ENCODE results near the gene SWI5.

DNA sequence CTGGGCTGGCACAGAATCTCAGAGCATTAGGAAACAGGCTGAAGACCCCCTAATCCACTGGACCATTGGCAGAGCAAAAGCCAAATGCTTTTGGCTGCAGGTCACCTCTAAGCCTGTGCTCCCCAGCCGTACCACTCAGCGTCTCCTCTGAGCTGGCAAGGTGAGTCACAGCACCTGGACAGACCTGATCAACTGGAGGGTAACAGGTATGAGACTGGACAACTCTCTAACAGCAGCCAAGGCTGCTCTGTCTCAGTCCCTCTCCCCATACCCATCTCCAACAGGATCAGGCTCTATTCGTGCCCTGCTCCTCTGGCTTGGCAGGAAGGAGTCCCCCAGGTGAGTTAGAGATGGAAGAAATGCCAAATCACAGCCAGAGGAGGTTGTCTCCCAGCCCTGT, 5.0 kb upstream of the SWI5 start:
- TF ChIP-seq, protein P1, sequence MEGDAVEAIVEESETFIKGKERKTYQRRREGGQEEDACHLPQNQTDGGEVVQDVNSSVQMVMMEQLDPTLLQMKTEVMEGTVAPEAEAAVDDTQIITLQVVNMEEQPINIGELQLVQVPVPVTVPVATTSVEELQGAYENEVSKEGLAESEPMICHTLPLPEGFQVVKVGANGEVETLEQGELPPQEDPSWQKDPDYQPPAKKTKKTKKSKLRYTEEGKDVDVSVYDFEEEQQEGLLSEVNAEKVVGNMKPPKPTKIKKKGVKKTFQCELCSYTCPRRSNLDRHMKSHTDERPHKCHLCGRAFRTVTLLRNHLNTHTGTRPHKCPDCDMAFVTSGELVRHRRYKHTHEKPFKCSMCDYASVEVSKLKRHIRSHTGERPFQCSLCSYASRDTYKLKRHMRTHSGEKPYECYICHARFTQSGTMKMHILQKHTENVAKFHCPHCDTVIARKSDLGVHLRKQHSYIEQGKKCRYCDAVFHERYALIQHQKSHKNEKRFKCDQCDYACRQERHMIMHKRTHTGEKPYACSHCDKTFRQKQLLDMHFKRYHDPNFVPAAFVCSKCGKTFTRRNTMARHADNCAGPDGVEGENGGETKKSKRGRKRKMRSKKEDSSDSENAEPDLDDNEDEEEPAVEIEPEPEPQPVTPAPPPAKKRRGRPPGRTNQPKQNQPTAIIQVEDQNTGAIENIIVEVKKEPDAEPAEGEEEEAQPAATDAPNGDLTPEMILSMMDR (IDR thresholded peaks at IDR 0.05; ENCODE audit: insufficient read depth, low read length, poor library complexity, severe bottlenecking) = no peak
- TF ChIP-seq EZH2phosphoT487 (conservative IDR thresholded peaks at IDR 0.05; ENCODE audit: low read length) = no peak
